ENCODE measurements around the gene C6orf89. TPM values are rescaled to one million over a fixed set of nuclear protein-coding genes. Genes with fewer than 3 reads are reported as not detected.

Gene C6orf89
- total and polyA plus RNA-seq, 2 of the 13 experiments (the other 11 are each of a cell fraction or from before 2014, with no cell fraction given): 22.1 to 32.2 TPM

DNA sequence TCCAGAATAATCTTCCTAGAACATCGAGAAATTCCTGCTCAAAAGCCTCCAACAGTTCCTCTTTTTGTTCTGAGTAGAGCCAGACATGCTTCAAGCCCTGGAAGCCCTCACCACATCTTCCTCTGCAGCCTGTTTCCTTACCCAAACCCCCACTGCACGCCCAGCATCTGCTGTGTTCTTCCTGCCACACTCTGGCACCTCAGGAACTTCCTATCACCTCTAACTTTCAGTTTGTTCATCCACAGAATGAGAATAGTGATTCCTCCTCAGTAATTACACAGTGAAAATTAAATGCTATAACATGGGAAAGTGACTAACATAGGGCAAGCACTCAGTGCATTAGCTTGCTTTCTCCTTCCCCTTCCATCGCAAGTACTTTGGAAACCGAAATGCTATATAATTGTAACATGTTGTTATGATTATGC lies 26.3 kb downstream of the C6orf89 start (continued):
- no peak for TF ChIP-seq JARID2 (CRISPR knock-in tag; IDR thresholded peaks at IDR 0.05; ENCODE audit: insufficient replicate concordance)
- no peak for TF ChIP-seq ELF4 (CRISPR knock-in tag; IDR thresholded peaks at IDR 0.05; ENCODE audit: borderline replicate concordance)
- no peak for TF ChIP-seq FOXO1 (CRISPR knock-in tag; IDR thresholded peaks at IDR 0.05)
- no peak for TF ChIP-seq ZBTB38 (CRISPR knock-in tag; IDR thresholded peaks at IDR 0.05)

DNA sequence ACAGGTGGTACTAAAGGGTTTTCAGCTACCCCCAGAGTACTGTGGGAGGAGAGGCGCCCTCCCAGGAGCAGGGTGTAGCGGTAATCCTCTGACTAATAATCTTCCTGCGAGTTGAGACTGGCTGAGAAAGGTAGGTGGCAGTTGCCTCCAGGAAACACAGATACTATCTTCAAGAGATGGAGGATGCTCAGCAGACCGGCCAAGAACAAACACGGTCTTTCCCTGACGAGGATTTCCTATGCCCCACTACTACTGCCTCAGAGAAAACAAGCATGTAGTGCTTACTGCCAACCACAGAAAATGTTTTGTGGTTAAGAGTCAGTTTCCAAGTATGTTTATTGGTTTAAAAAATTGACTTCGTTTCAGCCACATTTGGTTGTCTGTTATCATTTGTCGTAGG lies 26.8 kb downstream of the C6orf89 start:
- intact Hi-C loops (cut with micrococcal nuclease; ENCODE audit: unreplicated experiment): no loop called here
- no peak for ATAC-seq
- no peak for FAIRE-seq

DNA sequence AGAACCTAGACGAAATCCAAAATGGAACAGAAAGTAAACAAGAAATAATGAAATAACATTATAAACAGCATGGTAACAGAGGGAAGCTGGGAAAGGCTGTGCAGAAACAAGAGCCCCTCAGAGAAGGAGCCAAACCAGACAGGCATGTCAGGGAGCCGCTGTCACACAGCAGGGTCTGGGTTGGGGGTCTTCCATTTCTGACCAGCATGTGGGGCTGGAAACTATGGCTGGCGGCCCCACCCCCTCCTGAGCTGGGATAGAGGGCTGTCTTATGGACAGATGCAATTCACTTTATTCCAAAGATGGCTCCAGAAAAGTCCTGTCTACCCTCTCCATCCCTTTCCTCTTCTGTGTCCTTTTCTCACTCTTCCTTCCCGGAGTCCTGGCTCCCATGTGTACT lies 27.3 kb downstream of the C6orf89 start:
- Histone ChIP-seq H3K27me3 (ENCODE audit: control insufficient read depth in 1 of 2, insufficient read depth in 2 of 2, low read length in 2 of 2) (no peaks in the 10 kb centered on the region), H2AFZ (ENCODE audit: low read length) (no peak overlapping the region), H3K4me1 (ENCODE audit: insufficient read depth, low read length) (peaks cover 14% of the 10 kb centered on the region), H3K4me3 (replicated peaks in 1 of 3; ENCODE audit: insufficient read depth in 1 of 3, low read depth in 2 of 3, low read length in 3 of 3) (no peak overlapping the region), H3K9me3 (ENCODE audit: low read length) (no peaks in the 10 kb centered on the region), H3K9ac (ENCODE audit: insufficient read depth, low read depth, low read length) (no peak overlapping the region), H4K20me1 (ENCODE audit: insufficient read depth, low read length) (no peaks in the 10 kb centered on the region), H3K4me2 (ENCODE audit: low read depth, low read length) (no peak overlapping the region), H3K36me3 (replicated peaks in 1 of 2; ENCODE audit: control insufficient read depth in 1 of 2, insufficient read depth in 2 of 2, low read length in 2 of 2) (peaks cover 11 to 48% of the 10 kb centered on the region in 2 experiments; a peak in 4 of 5 replicates), H3K27ac (ENCODE audit: extremely low read length, insufficient read depth, low read length) (no peak overlapping the region), H3K79me2 (ENCODE audit: insufficient read depth, low read length) (no peaks in the 10 kb centered on the region)
- CTCF ChIA-PET (ENCODE audit: low intra/inter-chr PET ratio, low total read pairs): interaction anchor here (1.5 kb wide), 1 partner anchor 147 kb away, joined by 5 read pairs; no protein-coding TSS in a partner anchor
- 90% methylated on average over 4 of the region's 4 CpGs for WGBS (ENCODE audit: low lambda C conversion rate)
- ATAC-seq (no peak), DNase-seq (ENCODE audit: low spot score) (no peak), FAIRE-seq (no peak)
- intact Hi-C loops (cut with micrococcal nuclease; ENCODE audit: unreplicated experiment) (no loop called here), in situ Hi-C loops (cut with HindIII; ENCODE audit: extremely low pct_ligation_motif_present, low pct_unique_long_range_greater_than_20kb) (no loop called here)
- no TSS peak for BruUV-seq (replicated peaks)
- POLR2A ChIA-PET: interaction anchor here (1.2 to 1.4 kb wide), 2 partner anchors 37 to 38 kb away, joined by 3 to 5 read pairs; partner anchors contain the start of gene PPIL1
- TF ChIP-seq SMAD9 (CRISPR knock-in tag; IDR thresholded peaks at IDR 0.05) (no peak), ZNF570 (CRISPR knock-in tag; IDR thresholded peaks at IDR 0.05; ENCODE audit: borderline replicate concordance) (no peak), ZNF549 (CRISPR knock-in tag; IDR thresholded peaks at IDR 0.05) (no peak), ZNF768 (CRISPR knock-in tag; IDR thresholded peaks at IDR 0.05) (no peak), ZNF572 (CRISPR knock-in tag; IDR thresholded peaks at IDR 0.05) (no peak)
- TF ChIP-seq, protein P1, sequence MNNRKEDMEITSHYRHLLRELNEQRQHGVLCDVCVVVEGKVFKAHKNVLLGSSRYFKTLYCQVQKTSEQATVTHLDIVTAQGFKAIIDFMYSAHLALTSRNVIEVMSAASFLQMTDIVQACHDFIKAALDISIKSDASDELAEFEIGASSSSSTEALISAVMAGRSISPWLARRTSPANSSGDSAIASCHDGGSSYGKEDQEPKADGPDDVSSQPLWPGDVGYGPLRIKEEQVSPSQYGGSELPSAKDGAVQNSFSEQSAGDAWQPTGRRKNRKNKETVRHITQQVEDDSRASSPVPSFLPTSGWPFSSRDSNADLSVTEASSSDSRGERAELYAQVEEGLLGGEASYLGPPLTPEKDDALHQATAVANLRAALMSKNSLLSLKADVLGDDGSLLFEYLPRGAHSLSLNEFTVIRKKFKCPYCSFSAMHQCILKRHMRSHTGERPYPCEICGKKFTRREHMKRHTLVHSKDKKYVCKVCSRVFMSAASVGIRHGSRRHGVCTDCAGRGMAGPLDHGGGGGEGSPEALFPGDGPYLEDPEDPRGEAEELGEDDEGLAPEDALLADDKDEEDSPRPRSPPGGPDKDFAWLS (CRISPR knock-in tag; IDR thresholded peaks at IDR 0.05; ENCODE audit: borderline replicate concordance): no peak

More for the DNA sequence above, 26.8 kb downstream of the C6orf89 start:
- in situ Hi-C loops (cut with HindIII; ENCODE audit: extremely low pct_ligation_motif_present, low pct_unique_long_range_greater_than_20kb): no loop called here
- Histone ChIP-seq H3K9ac (ENCODE audit: insufficient read depth, low read depth, low read length) (no peak overlapping the region), H3K4me2 (ENCODE audit: low read depth, low read length) (no peak overlapping the region), H3K4me1 (ENCODE audit: insufficient read depth, low read length) (peaks cover 14% of the 10 kb centered on the region), H3K27me3 (ENCODE audit: control insufficient read depth in 1 of 2, insufficient read depth in 2 of 2, low read length in 2 of 2) (no peaks in the 10 kb centered on the region), H3K36me3 (replicated peaks in 1 of 2; ENCODE audit: control insufficient read depth in 1 of 2, insufficient read depth in 2 of 2, low read length in 2 of 2) (peaks cover 12 to 43% of the 10 kb centered on the region in 2 experiments; a peak in 4 of 5 replicates), H2AFZ (ENCODE audit: low read length) (no peak overlapping the region), H3K9me3 (ENCODE audit: low read length) (no peaks in the 10 kb centered on the region), H3K27ac (ENCODE audit: extremely low read length, insufficient read depth, low read length) (no peak overlapping the region), H4K20me1 (ENCODE audit: insufficient read depth, low read length) (no peaks in the 10 kb centered on the region), H3K79me2 (ENCODE audit: insufficient read depth, low read length) (no peaks in the 10 kb centered on the region), H3K4me3 (replicated peaks in 1 of 3; ENCODE audit: insufficient read depth in 1 of 3, low read depth in 2 of 3, low read length in 3 of 3) (no peak overlapping the region)
- DNase-seq (ENCODE audit: low spot score): no peak
- POLR2A ChIA-PET: no interaction called here
- CTCF ChIA-PET (ENCODE audit: low intra/inter-chr PET ratio, low total read pairs): no interaction called here
- WGBS (ENCODE audit: low lambda C conversion rate): 97% methylated on average over 8 of the region's 8 CpGs
- no TSS peak for BruUV-seq (replicated peaks)
- no peak for TF ChIP-seq ETV5 (CRISPR knock-in tag; IDR thresholded peaks at IDR 0.05; ENCODE audit: borderline replicate concordance)
- no peak for TF ChIP-seq ZBTB3 (CRISPR knock-in tag; IDR thresholded peaks at IDR 0.05; ENCODE audit: borderline replicate concordance, low read depth)
- no peak for TF ChIP-seq SMYD3 (CRISPR knock-in tag; IDR thresholded peaks at IDR 0.05)

Data from HepG2 (cell line).